HG03521 (cell line): ENCODE data around the gene ATP6V1G1.

ENCODE experiments used
- ATAC-seq: cut with Tn5 transposase; IDR thresholded peaks from one replicate; pipeline ENCODE4 v1.9.1; 2021; ENCODE audit warnings: mild to moderate bottlenecking, moderate library complexity; ENCODE audit not compliant: unreplicated experiment

Gene ATP6V1G1

DNA sequence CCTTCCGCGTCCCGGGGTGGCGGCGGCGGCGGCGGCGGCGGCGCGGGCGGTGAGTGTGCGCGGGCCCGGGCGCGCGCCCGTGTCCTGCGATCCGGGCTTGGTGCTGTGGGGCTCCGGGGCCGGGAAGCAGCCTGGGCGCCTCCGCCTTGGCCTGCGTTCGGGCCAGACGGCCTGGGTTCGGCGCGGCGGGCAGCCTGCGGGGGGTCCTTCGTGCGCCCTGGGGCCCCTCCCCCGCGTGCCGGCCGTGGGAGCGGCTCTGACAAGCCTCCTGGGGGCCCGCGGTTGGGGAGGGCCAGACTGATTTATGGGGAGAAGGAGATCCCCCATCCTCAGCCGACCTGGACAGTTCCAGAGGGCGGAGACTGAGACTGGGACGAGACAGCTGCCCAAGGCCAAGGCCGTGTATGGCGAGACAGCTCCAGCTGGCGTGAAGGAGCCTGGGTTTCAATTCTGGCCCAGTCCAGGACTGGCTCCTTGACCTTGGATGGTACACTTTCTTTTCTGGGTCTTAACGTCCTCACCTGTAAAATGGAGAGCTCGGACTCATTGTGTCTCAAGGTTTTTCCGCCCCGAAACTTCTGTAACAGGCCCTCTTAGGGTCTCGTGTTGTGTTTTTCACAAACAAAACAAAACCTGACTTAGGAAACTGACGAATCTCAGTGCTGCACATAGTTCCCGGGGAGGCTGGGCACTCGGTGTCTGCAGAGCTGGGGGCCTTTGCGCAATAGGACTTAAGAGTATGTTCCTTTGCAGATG lies 24.1 kb downstream of the ATP6V1G1 start:
- peak; percentile 35 for ATAC-seq

- no peak for ATAC-seq
These were observed 24.8 kb downstream of the ATP6V1G1 start for GRCh38 chr9:114612272-114612923.

GRCh38 chr9:114613087-114613486 lies 25.5 kb downstream of the ATP6V1G1 start:
- no peak for ATAC-seq

- ATAC-seq = no peak
These were observed 26.4 kb downstream of the ATP6V1G1 start for GRCh38 chr9:114613919-114614318.

DNA sequence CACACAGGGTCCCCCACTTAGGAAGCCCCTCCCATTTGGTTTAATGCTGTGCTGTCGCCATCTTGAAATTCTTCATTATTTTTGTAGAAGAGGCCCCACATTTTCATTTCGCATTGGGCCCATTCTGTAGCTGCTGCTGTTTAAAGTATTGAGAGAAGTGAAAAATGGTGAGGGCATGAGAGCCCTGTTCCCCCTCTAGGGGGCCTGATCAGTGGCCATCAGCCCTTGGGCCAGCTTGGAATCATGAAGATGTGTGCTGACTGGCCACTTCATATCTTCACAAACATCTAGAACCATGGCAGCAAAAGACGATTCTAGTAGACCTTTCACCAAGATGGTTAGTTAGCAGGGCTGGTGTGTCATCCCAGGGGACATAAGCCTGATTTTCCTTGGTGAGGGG lies 26.8 kb downstream of the ATP6V1G1 start:
- ATAC-seq = no peak

DNA sequence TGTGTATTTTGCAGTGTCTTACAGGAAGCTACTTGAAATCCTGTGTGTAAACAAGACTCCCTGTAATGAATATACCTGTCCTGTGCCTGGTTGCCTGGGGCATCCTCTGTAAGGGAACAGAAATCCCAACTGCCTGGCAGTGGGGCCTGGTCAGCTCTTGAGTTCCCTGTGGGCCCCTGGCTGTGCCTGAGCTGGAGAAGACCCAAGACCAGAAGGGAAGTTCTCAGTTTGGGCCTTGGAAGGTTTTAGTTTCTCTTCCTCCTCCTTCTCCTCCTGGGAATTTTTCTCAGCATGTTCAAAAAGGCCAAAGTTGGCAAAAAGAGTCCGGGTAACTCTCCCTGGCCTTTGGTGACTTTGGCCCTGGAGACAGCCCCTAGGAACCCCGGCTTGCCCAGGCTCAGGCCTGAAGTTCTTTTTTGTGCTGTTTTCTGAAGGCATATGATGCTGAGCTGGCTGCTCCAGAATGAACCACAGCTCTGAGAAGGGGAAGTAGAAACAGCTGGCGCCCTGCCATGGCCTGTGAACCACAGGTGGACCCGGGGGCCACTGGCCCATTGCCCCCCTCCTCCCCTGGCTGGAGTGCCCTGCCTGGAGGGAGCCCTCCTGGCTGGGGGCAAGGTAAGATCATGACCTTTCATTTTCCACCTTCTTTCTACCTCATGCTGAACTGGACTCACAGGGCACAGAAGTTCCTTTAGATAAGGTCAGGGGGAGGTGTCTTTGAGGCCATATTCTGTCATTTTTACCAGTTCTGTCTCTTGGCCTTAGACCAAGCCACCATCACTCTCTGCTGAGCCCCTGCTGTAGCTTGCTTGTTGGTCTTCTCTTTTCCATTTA lies 29.3 kb downstream of the ATP6V1G1 start:
- no peak for ATAC-seq

DNA sequence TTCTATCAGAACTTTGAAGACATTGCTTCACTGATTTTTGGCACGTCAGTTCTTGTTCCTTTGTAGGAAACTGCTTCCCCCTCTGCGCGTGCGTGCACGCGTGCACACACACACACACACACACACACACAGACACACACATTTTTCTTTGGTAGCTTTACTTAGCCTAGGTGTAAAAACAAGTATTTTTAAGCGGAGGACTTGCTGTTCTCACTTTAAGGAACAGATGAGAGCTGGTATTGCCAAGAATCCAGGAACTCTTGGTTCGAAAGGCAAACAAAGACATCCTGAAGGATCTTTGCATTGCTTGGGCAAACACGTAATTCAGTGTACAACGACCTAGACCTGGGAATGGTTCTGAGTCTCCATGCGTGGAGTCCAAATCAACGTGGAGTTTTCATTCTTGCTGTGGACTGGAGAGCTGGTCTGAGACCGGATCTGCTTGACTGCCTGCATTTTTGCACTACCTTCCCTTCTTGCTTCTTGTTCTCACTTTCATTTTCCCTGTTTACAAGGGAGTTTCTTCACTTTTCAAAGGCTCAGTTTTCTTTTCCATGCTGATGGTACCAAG lies 31.7 kb downstream of the ATP6V1G1 start:
- ATAC-seq = no peak

DNA sequence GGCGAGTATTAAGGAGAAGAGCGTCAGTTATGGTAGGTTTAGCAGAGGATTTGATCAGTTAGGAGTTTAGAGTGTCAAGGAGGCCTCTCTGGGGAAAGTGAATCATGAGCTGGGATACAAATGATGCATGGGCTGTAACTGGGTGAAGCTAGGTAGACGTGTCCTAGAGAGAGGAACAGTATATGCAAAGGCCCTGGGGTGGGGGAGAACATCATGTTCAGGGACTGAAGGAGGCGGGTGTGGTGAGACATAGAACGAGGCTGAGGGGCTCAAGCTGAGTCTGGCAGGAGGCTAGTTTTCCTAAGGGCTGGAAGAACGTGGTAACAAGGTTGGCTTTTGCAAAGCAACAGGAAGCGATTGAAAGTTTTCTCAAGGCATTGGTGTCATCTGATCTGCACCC lies 34.0 kb downstream of the ATP6V1G1 start:
- ATAC-seq = no peak

GRCh38 chr9:114621975-114622609 lies 34.5 kb downstream of the ATP6V1G1 start:
- no peak for ATAC-seq

- ATAC-seq = no peak
These were observed 37.1 kb downstream of the ATP6V1G1 start for GRCh38 chr9:114624677-114625076.

DNA sequence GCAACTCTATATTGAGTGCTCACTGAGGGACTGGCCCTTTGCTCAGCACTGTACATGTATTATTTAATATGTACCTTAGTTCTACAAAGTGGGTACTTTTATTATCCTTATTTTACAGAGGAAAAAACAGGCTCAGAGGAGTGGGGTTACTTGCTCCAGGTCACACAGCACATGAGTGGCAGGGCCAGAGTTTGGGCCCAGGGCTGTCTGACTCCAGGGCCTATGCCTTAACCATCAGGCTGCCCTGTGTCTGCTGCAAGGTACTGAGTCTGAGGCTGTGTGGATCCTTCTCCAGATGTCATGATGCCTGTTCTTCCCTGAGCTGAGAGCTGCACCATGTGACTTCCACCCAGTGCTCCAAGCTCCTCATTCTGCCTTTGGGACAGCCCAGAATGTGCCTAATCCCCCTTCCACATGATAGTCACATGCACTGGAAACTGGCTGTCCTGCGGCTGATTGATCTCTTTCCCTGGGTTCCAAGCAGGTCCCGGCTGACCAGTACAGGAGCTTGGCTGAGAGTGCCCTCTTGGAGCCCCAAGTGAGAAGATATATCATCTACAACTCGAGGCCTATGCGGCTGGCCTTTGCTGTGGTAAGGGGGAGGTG lies 38.9 kb downstream of the ATP6V1G1 start:
- no peak for ATAC-seq

- ATAC-seq = no peak
These were observed 40.0 kb downstream of the ATP6V1G1 start for GRCh38 chr9:114627553-114627952.

GRCh38 chr9:114629563-114630090 lies 42.1 kb downstream of the ATP6V1G1 start:
- no peak for ATAC-seq

DNA sequence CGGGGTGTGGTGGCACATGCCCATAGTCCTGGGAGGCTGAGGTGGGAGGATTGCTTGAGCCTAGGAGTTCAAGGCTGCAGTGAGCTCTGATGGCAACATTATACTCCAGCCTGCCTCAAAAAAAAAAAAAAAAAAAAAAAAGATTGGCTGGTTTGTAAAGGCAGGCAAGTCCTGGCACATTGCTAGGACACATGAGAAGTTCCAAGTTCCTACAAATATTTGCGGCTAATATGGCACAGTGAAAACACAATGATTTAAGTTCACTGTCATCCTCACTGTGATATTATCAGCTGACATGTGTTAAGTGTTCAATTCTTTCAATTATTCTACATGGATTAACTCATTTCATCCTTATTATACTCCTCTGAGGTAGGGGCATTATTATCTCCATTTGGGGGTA lies 43.6 kb downstream of the ATP6V1G1 start:
- no peak for ATAC-seq

GRCh38 chr9:114633438-114634089 lies 46.0 kb downstream of the ATP6V1G1 start:
- no peak for ATAC-seq

GRCh38 chr9:114634387-114634786 lies 46.8 kb downstream of the ATP6V1G1 start:
- no peak for ATAC-seq

DNA sequence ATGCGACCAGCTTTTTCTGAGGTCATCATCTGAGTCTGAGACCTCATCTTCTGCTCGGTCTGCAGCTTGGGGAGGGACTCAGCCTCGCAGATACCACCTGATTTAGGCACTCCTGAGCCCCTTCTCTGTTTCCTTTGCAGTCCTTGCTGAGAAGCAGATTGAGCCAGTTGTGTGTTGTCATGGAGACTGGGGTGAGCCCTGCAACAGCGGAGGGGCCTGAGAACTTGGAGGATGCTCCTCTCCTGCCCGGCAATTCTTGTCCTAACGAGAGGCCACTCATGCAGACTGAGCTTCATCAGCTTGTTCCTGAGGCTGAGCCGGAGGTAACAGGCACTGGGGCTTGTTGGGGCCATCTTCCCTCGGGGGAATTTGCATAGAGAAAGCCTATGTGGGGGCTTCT lies 50.8 kb downstream of the ATP6V1G1 start:
- no peak for ATAC-seq

- no peak for ATAC-seq
These were observed 54.4 kb downstream of the ATP6V1G1 start for GRCh38 chr9:114641967-114642366.

- no peak for ATAC-seq
These were observed 55.4 kb downstream of the ATP6V1G1 start for GRCh38 chr9:114643001-114643400.

DNA sequence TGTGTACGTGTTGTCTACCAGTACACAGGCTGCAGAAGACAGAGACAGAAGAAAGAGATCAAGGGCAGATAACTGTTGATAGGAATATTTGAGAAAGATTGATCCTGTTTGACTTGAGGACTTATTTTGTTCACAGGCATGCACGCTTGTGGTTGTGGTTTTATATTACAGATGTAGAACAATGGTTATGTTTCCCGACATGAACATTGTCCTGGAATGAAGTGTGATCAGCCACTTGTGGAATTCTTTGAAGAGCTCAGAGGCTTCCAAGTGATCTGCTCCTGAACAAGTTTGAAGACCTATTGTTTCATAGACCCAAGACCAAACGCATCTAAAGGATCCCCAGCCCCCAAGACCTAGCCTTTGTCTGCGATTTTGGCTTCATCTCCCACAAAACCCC lies 56.3 kb downstream of the ATP6V1G1 start:
- no peak for ATAC-seq
